Sigmoid colon (tissue), 4 donors: ENCODE results near the gene SV2B.

Experiments used
- CTCF ChIP-seq, 4 experiments: fragments of 450-650 bp in 3 of 4; fragments of 200-600 bp in 1 of 4; IDR thresholded peaks; one replicate each; pipeline ENCODE4 v1.5.1; 2016 to 2019; ENCODE audit warnings: antibody characterized with exemption in 4 of 4, mild to moderate bottlenecking in 3 of 4, moderate library complexity in 2 of 4
- EP300 ChIP-seq, 4 donors: sonication (generic); formaldehyde crosslinking; IDR thresholded peaks; one replicate each; pipeline ENCODE4 v1.6.1; 2017; ENCODE audit warnings: antibody characterized with exemption in 4 of 4
- POLR2A ChIP-seq, 2 donors: fragments of 450-650 bp; IDR thresholded peaks; one replicate each; pipeline ENCODE4 v1.6.1; 2016; ENCODE audit warnings: antibody characterized with exemption in 2 of 2, mild to moderate bottlenecking in 2 of 2, moderate library complexity in 2 of 2

DNA sequence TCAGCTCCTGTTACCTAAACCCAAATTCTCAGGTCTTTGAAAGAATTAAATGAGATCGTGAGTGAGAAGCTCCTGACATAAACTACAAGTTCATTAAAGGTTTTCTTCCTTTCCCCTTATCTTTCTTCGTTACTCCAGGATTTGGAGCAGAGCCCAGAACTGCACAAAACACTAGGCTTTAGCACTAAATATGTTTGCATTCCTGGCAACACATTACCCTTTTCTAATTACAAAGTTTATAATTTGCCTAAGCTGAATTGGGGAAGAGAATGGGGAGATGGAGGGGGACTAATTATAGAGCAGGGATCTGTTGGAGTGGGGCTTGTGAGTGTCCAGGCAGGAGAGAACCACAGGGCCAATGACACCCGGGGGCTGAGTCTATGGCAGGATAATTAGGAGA lies 109.7 kb downstream of the SV2B start:
- TF ChIP-seq CTCF (IDR thresholded peaks at IDR 0.05) (no peak), POLR2A (IDR thresholded peaks at IDR 0.05) (no peak), EP300 (IDR thresholded peaks at IDR 0.05) (no peak)
